CD8-positive, alpha-beta memory T cell (primary cell): ENCODE results near the gene CPS1. TPM values are rescaled to one million over a fixed set of nuclear protein-coding genes. Genes with fewer than 3 reads are reported as not detected.

Experiments used
- CTCF ChIA-PET: fragments of 350-600 bp; sonication (Branson Sonifier 250); formaldehyde crosslinking; loops from one replicate; lab custom pipeline; 2021; ENCODE audit warnings: antibody characterized with exemption; lab: Charles Lee
- POLR2A ChIA-PET: fragments of 350-600 bp; sonication (Branson Sonifier 250); formaldehyde crosslinking; loops from one replicate; lab custom pipeline; 2021; ENCODE audit warnings: antibody characterized with exemption; lab: Charles Lee
- DNase-seq, 5 donors: peaks; one replicate each; pipeline versions ENCODE4 v3.0.0 to v3.0.0-alpha.2; 2020 to 2022; ENCODE audit warnings: mixed read lengths in 1 of 5
- H3K27ac ChIP-seq: one replicate; pipeline ENCODE4 v1.7.0; 2013; ENCODE audit warnings: low read depth, mild to moderate bottlenecking, low read length, moderate library complexity
- H3K27me3 ChIP-seq: 2 replicates; pipeline ENCODE4 v1.7.0; 2013; ENCODE audit warnings: low read length, mild to moderate bottlenecking; ENCODE audit not compliant: insufficient read depth, poor library complexity, severe bottlenecking
- H3K36me3 ChIP-seq: 2 replicates; pipeline ENCODE4 v1.7.0; 2013; ENCODE audit warnings: mild to moderate bottlenecking, low read length, moderate library complexity; ENCODE audit not compliant: insufficient read depth
- H3K4me1 ChIP-seq: 2 replicates; pipeline ENCODE4 v1.7.0; 2013; ENCODE audit warnings: mild to moderate bottlenecking, low read length, moderate library complexity; ENCODE audit not compliant: insufficient read depth
- H3K4me3 ChIP-seq: 2 replicates; pipeline ENCODE4 v1.7.0; 2013; ENCODE audit warnings: mild to moderate bottlenecking, low read length
- H3K9me3 ChIP-seq: 2 replicates; pipeline ENCODE4 v1.7.0; 2013; ENCODE audit warnings: mild to moderate bottlenecking, low read length
- H3K27ac Mint-ChIP-seq, 8 donors: one replicate each; pipeline ENCODE4 v1.8.0; 2020 to 2021; ENCODE audit warnings: mixed read lengths in 8 of 8, mild to moderate bottlenecking in 6 of 8, inconsistent platforms in 3 of 8, moderate library complexity in 3 of 8
- H3K27me3 Mint-ChIP-seq, 2 donors: one replicate each; pipeline ENCODE4 v1.8.0; 2020 to 2021; ENCODE audit warnings: mixed read lengths in 2 of 2, mild to moderate bottlenecking in 1 of 2, moderate library complexity in 1 of 2
- H3K36me3 Mint-ChIP-seq, 3 donors: one replicate each; pipeline ENCODE4 v1.8.0; 2020 to 2021; ENCODE audit warnings: mixed read lengths in 3 of 3, inconsistent platforms in 1 of 3, mild to moderate bottlenecking in 1 of 3
- H3K4me1 Mint-ChIP-seq, 3 donors: one replicate each; pipeline ENCODE4 v1.8.0; 2020 to 2021; ENCODE audit warnings: mixed read lengths in 3 of 3, inconsistent platforms in 1 of 3, mild to moderate bottlenecking in 1 of 3
- H3K4me3 Mint-ChIP-seq, 7 donors: one replicate each; pipeline ENCODE4 v1.8.0; 2020 to 2021; ENCODE audit warnings: mixed read lengths in 7 of 7, mild to moderate bottlenecking in 6 of 7, moderate library complexity in 4 of 7, inconsistent platforms in 2 of 7
- H3K9me3 Mint-ChIP-seq, 5 donors: one replicate each; pipeline ENCODE4 v1.8.0; 2020 to 2022; ENCODE audit warnings: mixed read lengths in 5 of 5, mild to moderate bottlenecking in 3 of 5, moderate library complexity in 2 of 5, inconsistent platforms in 1 of 5
- polyA plus RNA-seq: library from polyadenylated mRNA; unstranded; fragments of 300-500 nt; fragmentation: Illumina TruSeq; gene quantifications from one replicate; pipeline ENCODE4 v1.2.3, GENCODE V29; 2021
- total RNA-seq, 2 experiments: library from RNA; stranded (reverse); gene quantifications; one replicate each; pipeline ENCODE4 v1.2.3, GENCODE V29; 2021

CPS1 gene
- total and polyA plus RNA-seq, 3 experiments from 2014 or later = 2.0 to 2.3 TPM; not detected in 1

- H3K27me3 Mint-ChIP-seq = no peaks in the 10 kb centered on the region
Observed at GRCh38 chr2:210593166-210593565, 36.8 kb downstream of the CPS1 start.

GRCh38 chr2:210598219-210598618 lies 41.8 kb downstream of the CPS1 start:
- Mint-ChIP-seq H3K27ac (no peak overlapping the region), H3K36me3 (no peaks in the 10 kb centered on the region), H3K4me1 (no peaks in the 10 kb centered on the region), H3K4me3 (no peak overlapping the region), H3K9me3 (peaks cover 0 to 16% (median 1%) of the 10 kb centered on the region in 5 donors), H3K27me3 (no peaks in the 10 kb centered on the region)
- Histone ChIP-seq H3K27ac (no peak overlapping the region), H3K9me3 (no peaks in the 10 kb centered on the region), H3K4me3 (no peak overlapping the region), H3K4me1 (no peaks in the 10 kb centered on the region), H3K27me3 (no peaks in the 10 kb centered on the region), H3K36me3 (no peaks in the 10 kb centered on the region)
- CTCF ChIA-PET = no interaction called here
- no peak for DNase-seq
- POLR2A ChIA-PET = no interaction called here

More at GRCh38 chr2:210593166-210593565, 36.8 kb downstream of the CPS1 start:
- CTCF ChIA-PET = no interaction called here
- DNase-seq = no peak
- Mint-ChIP-seq H3K27ac (no peak overlapping the region), H3K9me3 (peaks cover 0 to 8% (median 1%) of the 10 kb centered on the region in 5 donors), H3K4me3 (no peak overlapping the region), H3K36me3 (no peaks in the 10 kb centered on the region), H3K4me1 (no peaks in the 10 kb centered on the region)
- Histone ChIP-seq H3K4me1 (no peaks in the 10 kb centered on the region), H3K36me3 (no peaks in the 10 kb centered on the region), H3K9me3 (no peaks in the 10 kb centered on the region), H3K27ac (no peak overlapping the region), H3K27me3 (no peaks in the 10 kb centered on the region), H3K4me3 (no peak overlapping the region)
- POLR2A ChIA-PET = no interaction called here

- H3K4me1 Mint-ChIP-seq = no peaks in the 10 kb centered on the region
- no peak for DNase-seq
- no peaks in the 10 kb centered on the region for H3K27me3 Mint-ChIP-seq
- no peaks in the 10 kb centered on the region for H3K4me1 ChIP-seq
- no peaks in the 10 kb centered on the region for H3K27me3 ChIP-seq
- H3K4me3 ChIP-seq = no peak overlapping the region
- H3K4me3 Mint-ChIP-seq = no peak overlapping the region
- POLR2A ChIA-PET = no interaction called here
- no peak overlapping the region for H3K27ac Mint-ChIP-seq
- CTCF ChIA-PET = interaction anchor here (0.6 kb wide), 1 partner anchor 250 kb away, joined by 3 read pairs; no protein-coding TSS in a partner anchor
- no peaks in the 10 kb centered on the region for H3K36me3 Mint-ChIP-seq
- no peaks in the 10 kb centered on the region for H3K36me3 ChIP-seq
- H3K9me3 ChIP-seq = no peaks in the 10 kb centered on the region
- H3K27ac ChIP-seq = no peak overlapping the region
- H3K9me3 Mint-ChIP-seq = peaks cover 0 to 16% (median 1%) of the 10 kb centered on the region in 5 donors
Observed at GRCh38 chr2:210599476-210599875, 43.1 kb downstream of the CPS1 start.

GRCh38 chr2:210604666-210605065 lies 48.3 kb downstream of the CPS1 start:
- no peaks in the 10 kb centered on the region for H3K27me3 ChIP-seq
- Mint-ChIP-seq H3K9me3 (no peaks in the 10 kb centered on the region), H3K36me3 (no peaks in the 10 kb centered on the region), H3K27me3 (no peaks in the 10 kb centered on the region), H3K4me1 (no peaks in the 10 kb centered on the region), H3K27ac (no peak overlapping the region), H3K4me3 (no peak overlapping the region)
- H3K27ac ChIP-seq = no peak overlapping the region
- no peak overlapping the region for H3K4me3 ChIP-seq
- no peaks in the 10 kb centered on the region for H3K9me3 ChIP-seq
- POLR2A ChIA-PET = no interaction called here
- CTCF ChIA-PET = no interaction called here
- no peaks in the 10 kb centered on the region for H3K4me1 ChIP-seq
- no peak for DNase-seq
- no peaks in the 10 kb centered on the region for H3K36me3 ChIP-seq

- Histone ChIP-seq H3K36me3 (no peaks in the 10 kb centered on the region), H3K4me1 (no peaks in the 10 kb centered on the region), H3K27ac (no peak overlapping the region), H3K27me3 (no peaks in the 10 kb centered on the region), H3K4me3 (no peak overlapping the region), H3K9me3 (no peaks in the 10 kb centered on the region)
- Mint-ChIP-seq H3K27ac (no peak overlapping the region), H3K4me1 (no peaks in the 10 kb centered on the region), H3K27me3 (no peaks in the 10 kb centered on the region), H3K36me3 (no peaks in the 10 kb centered on the region), H3K4me3 (no peak overlapping the region), H3K9me3 (no peaks in the 10 kb centered on the region)
- ChIA-PET CTCF (no interaction called here), POLR2A (no interaction called here)
- no peak for DNase-seq
Observed at GRCh38 chr2:210606001-210606400, 49.6 kb downstream of the CPS1 start.

- no peaks in the 10 kb centered on the region for H3K36me3 ChIP-seq
- no peak overlapping the region for H3K27ac Mint-ChIP-seq
- ChIA-PET POLR2A (no interaction called here), CTCF (no interaction called here)
- no peak overlapping the region for H3K4me3 ChIP-seq
- H3K36me3 Mint-ChIP-seq = no peaks in the 10 kb centered on the region
- H3K4me1 ChIP-seq = no peaks in the 10 kb centered on the region
- no peaks in the 10 kb centered on the region for H3K27me3 ChIP-seq
- no peaks in the 10 kb centered on the region for H3K9me3 ChIP-seq
- H3K27me3 Mint-ChIP-seq = no peaks in the 10 kb centered on the region
- no peak overlapping the region for H3K4me3 Mint-ChIP-seq
- no peak overlapping the region for H3K27ac ChIP-seq
- no peaks in the 10 kb centered on the region for H3K4me1 Mint-ChIP-seq
- no peak for DNase-seq
- H3K9me3 Mint-ChIP-seq = peaks cover 0 to 2% (median 0%) of the 10 kb centered on the region in 5 donors
Observed at GRCh38 chr2:210611466-210611865, 55.1 kb downstream of the CPS1 start.

- POLR2A ChIA-PET = no interaction called here
- H3K4me1 Mint-ChIP-seq = no peaks in the 10 kb centered on the region
- Histone ChIP-seq H3K27ac (no peak overlapping the region), H3K4me3 (no peak overlapping the region), H3K4me1 (no peaks in the 10 kb centered on the region), H3K9me3 (no peaks in the 10 kb centered on the region), H3K36me3 (no peaks in the 10 kb centered on the region), H3K27me3 (no peaks in the 10 kb centered on the region)
- no peak overlapping the region for H3K4me3 Mint-ChIP-seq
- H3K9me3 Mint-ChIP-seq = peaks cover 0 to 2% (median 0%) of the 10 kb centered on the region in 5 donors
- DNase-seq = no peak
- H3K36me3 Mint-ChIP-seq = no peaks in the 10 kb centered on the region
- CTCF ChIA-PET = no interaction called here
- H3K27ac Mint-ChIP-seq = no peak overlapping the region
- H3K27me3 Mint-ChIP-seq = no peaks in the 10 kb centered on the region
Observed at GRCh38 chr2:210616074-210616473, 59.7 kb downstream of the CPS1 start.

GRCh38 chr2:210617318-210617717 lies 60.9 kb downstream of the CPS1 start:
- H3K9me3 ChIP-seq = no peaks in the 10 kb centered on the region
- Mint-ChIP-seq H3K27me3 (no peaks in the 10 kb centered on the region), H3K9me3 (peaks cover 0 to 2% (median 0%) of the 10 kb centered on the region in 5 donors), H3K27ac (no peak overlapping the region), H3K36me3 (no peaks in the 10 kb centered on the region), H3K4me1 (no peaks in the 10 kb centered on the region), H3K4me3 (no peak overlapping the region)
- ChIA-PET CTCF (no interaction called here), POLR2A (no interaction called here)
- no peaks in the 10 kb centered on the region for H3K27me3 ChIP-seq
- no peaks in the 10 kb centered on the region for H3K36me3 ChIP-seq
- H3K27ac ChIP-seq = no peak overlapping the region
- no peaks in the 10 kb centered on the region for H3K4me1 ChIP-seq
- no peak overlapping the region for H3K4me3 ChIP-seq
- DNase-seq = no peak
